Gastroesophageal sphincter (tissue), 4 donors: Measurements from ENCODE around the gene IQSEC1. TPM values are rescaled to one million over a fixed set of nuclear protein-coding genes. Genes with fewer than 3 reads are reported as not detected.

Experiments used
- ATAC-seq: fragments of 150-250 bp; one replicate; pipeline ENCODE4 v1.9.1; 2016; ENCODE audit warnings: mild to moderate bottlenecking, moderate library complexity
- H3K27ac ChIP-seq, 4 donors: fragments of 200-600 bp; sonication (generic) in 3 of 4; 1 replicate in 3 of 4; 2 replicates in 1 of 4; pipeline ENCODE4 v1.5.1; 2016 to 2019
- H3K27me3 ChIP-seq: fragments of 200-600 bp; sonication (generic); one replicate; pipeline ENCODE4 v1.5.1; 2019
- H3K36me3 ChIP-seq, 2 donors: fragments of 200-600 bp; sonication (generic); one replicate each; pipeline ENCODE4 v1.5.1; 2019; ENCODE audit warnings: control low read depth in 1 of 2
- H3K4me1 ChIP-seq, 3 donors: fragments of 200-600 bp; sonication (generic); 1 replicate in 2 of 3; 2 replicates in 1 of 3; pipeline ENCODE4 v1.5.1; 2016 to 2019; ENCODE audit warnings: control low read depth in 2 of 3
- H3K4me3 ChIP-seq, 2 donors: fragments of 200-600 bp; sonication (generic); one replicate each; pipeline ENCODE4 v1.5.1; 2019; ENCODE audit warnings: mild to moderate bottlenecking in 1 of 2, moderate library complexity in 1 of 2
- H3K9me3 ChIP-seq, 3 donors: fragments of 200-600 bp; sonication (generic); one replicate each; pipeline ENCODE4 v1.5.1; 2017 to 2019; ENCODE audit warnings: control low read depth in 2 of 3
- CTCF ChIP-seq, 4 experiments: fragments of 200-600 bp in 2 of 4; fragments of 450-650 bp in 2 of 4; sonication (generic) in 1 of 4; IDR thresholded peaks; one replicate each; pipeline ENCODE4 v1.5.1; 2017 to 2019; ENCODE audit warnings: antibody characterized with exemption in 4 of 4, mild to moderate bottlenecking in 2 of 4, moderate library complexity in 2 of 4
- EP300 ChIP-seq: sonication (generic); formaldehyde crosslinking; IDR thresholded peaks from one replicate; pipeline ENCODE4 v1.6.1; 2017; ENCODE audit warnings: antibody characterized with exemption, mild to moderate bottlenecking
- POLR2A ChIP-seq, 2 donors: fragments of 450-650 bp; IDR thresholded peaks; one replicate each; pipeline ENCODE4 v1.6.1; 2017; ENCODE audit warnings: antibody characterized with exemption in 2 of 2, mild to moderate bottlenecking in 2 of 2, moderate library complexity in 1 of 2
- POLR2AphosphoS5 ChIP-seq: sonication (generic); formaldehyde crosslinking; IDR thresholded peaks from one replicate; pipeline ENCODE4 v1.6.1; 2017; ENCODE audit warnings: antibody characterized with exemption
- WGBS, 2 donors: methylation state at CpG; one replicate each; pipeline ENCODE4 v1.1.5; 2018; ENCODE audit warnings: low coverage in 1 of 2; 5-methylcytosine and 5-hydroxymethylcytosine counted together
- total RNA-seq, 4 donors: library from RNA; depleted of rRNA; stranded (reverse); fragments of >200 nt; gene quantifications; one replicate each; pipeline ENCODE4 v1.1.0, GENCODE V29; 2016

Gene IQSEC1
- total RNA-seq, 4 donors from 2014 or later: 49.5 to 104 (median 61.7) TPM

- Histone ChIP-seq H3K9me3 (no peaks in the 10 kb centered on the region), H3K27ac (no peak overlapping the region), H3K4me3 (no peak overlapping the region), H3K4me1 (peaks cover 0 to 10% (median 0%) of the 10 kb centered on the region in 3 donors), H3K36me3 (no peaks in the 10 kb centered on the region), H3K27me3 (no peaks in the 10 kb centered on the region)
- TF ChIP-seq EP300: no peak
- TF ChIP-seq CTCF (IDR thresholded peaks at IDR 0.05): no peak
- no peak for TF ChIP-seq POLR2A (IDR thresholded peaks at IDR 0.05)
- 84% methylated on average over 7 of the region's 25 CpGs; no CpG with 5 or more reads in 1 of the 2 donors for WGBS, 2 donors
- no peak for ATAC-seq
These were observed 31.0 kb downstream of the IQSEC1 start for GRCh38 chr3:13042127-13042701.

- 84 to 90% methylated on average over 4 to 12 of the region's 26 CpGs for WGBS, 2 donors
- no peaks in the 10 kb centered on the region for H3K9me3 ChIP-seq
These were observed 32.0 kb downstream of the IQSEC1 start for GRCh38 chr3:13041113-13041776.

GRCh38 chr3:13040361-13041074 is 32.7 kb downstream of the IQSEC1 start:
- no peaks in the 10 kb centered on the region for H3K27me3 ChIP-seq
- no peak overlapping the region for H3K27ac ChIP-seq
- H3K4me3 ChIP-seq: no peak overlapping the region
- H3K4me1 ChIP-seq: peaks cover 0 to 10% (median 0%) of the 10 kb centered on the region in 3 donors
- H3K9me3 ChIP-seq: no peaks in the 10 kb centered on the region
- TF ChIP-seq EP300: no peak
- TF ChIP-seq POLR2AphosphoS5: no peak
- no peak for TF ChIP-seq CTCF (IDR thresholded peaks at IDR 0.05)
- no peak for TF ChIP-seq POLR2A (IDR thresholded peaks at IDR 0.05)
- ATAC-seq: no peak
- 85% methylated on average over 8 of the region's 12 CpGs; no CpG with 5 or more reads in 1 of the 2 donors for WGBS, 2 donors
- H3K36me3 ChIP-seq: no peaks in the 10 kb centered on the region

More at GRCh38 chr3:13041113-13041776, 32.0 kb downstream of the IQSEC1 start:
- Histone ChIP-seq H3K27ac (no peak overlapping the region), H3K27me3 (no peaks in the 10 kb centered on the region), H3K4me1 (peaks cover 0 to 10% (median 0%) of the 10 kb centered on the region in 3 donors), H3K36me3 (no peaks in the 10 kb centered on the region), H3K4me3 (no peak overlapping the region)
- no peak for ATAC-seq
- no peak for TF ChIP-seq POLR2AphosphoS5
- no peak for TF ChIP-seq POLR2A (IDR thresholded peaks at IDR 0.05)
- no peak for TF ChIP-seq CTCF (IDR thresholded peaks at IDR 0.05)
- no peak for TF ChIP-seq EP300

GRCh38 chr3:13039213-13039896 is 33.9 kb downstream of the IQSEC1 start:
- no peaks in the 10 kb centered on the region for H3K9me3 ChIP-seq
- H3K27me3 ChIP-seq: no peaks in the 10 kb centered on the region
- no peak for ATAC-seq
- H3K4me1 ChIP-seq: peaks cover 0 to 10% (median 0%) of the 10 kb centered on the region in 3 donors
- no peak overlapping the region for H3K27ac ChIP-seq
- 16 to 40% methylated on average over 10 to 11 of the region's 14 CpGs for WGBS, 2 donors
- no peak for TF ChIP-seq POLR2AphosphoS5
- no peak for TF ChIP-seq POLR2A (IDR thresholded peaks at IDR 0.05)
- no peaks in the 10 kb centered on the region for H3K36me3 ChIP-seq
- H3K4me3 ChIP-seq: peak overlapping the region; percentile 4 to 41

GRCh38 chr3:13037458-13038117 is 35.6 kb downstream of the IQSEC1 start:
- Histone ChIP-seq H3K27me3 (no peaks in the 10 kb centered on the region), H3K27ac (no peak overlapping the region), H3K4me3 (no peak overlapping the region), H3K9me3 (no peaks in the 10 kb centered on the region), H3K36me3 (no peaks in the 10 kb centered on the region), H3K4me1 (peaks cover 0 to 10% (median 0%) of the 10 kb centered on the region in 3 donors)
- no peak for ATAC-seq
- no peak for TF ChIP-seq POLR2AphosphoS5
- no peak for TF ChIP-seq POLR2A (IDR thresholded peaks at IDR 0.05)
- no peak for TF ChIP-seq CTCF (IDR thresholded peaks at IDR 0.05)
- TF ChIP-seq EP300: no peak
- 60 to 84% methylated on average over 7 of the region's 8 CpGs for WGBS, 2 donors
